Activated CD8-positive, alpha-beta memory T cell treated with anti-CD3 and anti-CD28 coated beads, Interleukin-2, amount 50 U/mL, for 1 hour (primary cell): ENCODE measurements around the gene IQSEC1.

Experiments
- DNase-seq: peaks from one replicate; pipeline ENCODE4 v3.0.0-alpha.2; 2020; ENCODE audit errors: extremely low read depth

The IQSEC1 gene

GRCh38 chr3:13016083-13016720 is 57.0 kb downstream of the IQSEC1 start:
- no peak for DNase-seq

- no peak for DNase-seq
Measured at GRCh38 chr3:13015286-13016082, 57.7 kb downstream of the IQSEC1 start.

DNA sequence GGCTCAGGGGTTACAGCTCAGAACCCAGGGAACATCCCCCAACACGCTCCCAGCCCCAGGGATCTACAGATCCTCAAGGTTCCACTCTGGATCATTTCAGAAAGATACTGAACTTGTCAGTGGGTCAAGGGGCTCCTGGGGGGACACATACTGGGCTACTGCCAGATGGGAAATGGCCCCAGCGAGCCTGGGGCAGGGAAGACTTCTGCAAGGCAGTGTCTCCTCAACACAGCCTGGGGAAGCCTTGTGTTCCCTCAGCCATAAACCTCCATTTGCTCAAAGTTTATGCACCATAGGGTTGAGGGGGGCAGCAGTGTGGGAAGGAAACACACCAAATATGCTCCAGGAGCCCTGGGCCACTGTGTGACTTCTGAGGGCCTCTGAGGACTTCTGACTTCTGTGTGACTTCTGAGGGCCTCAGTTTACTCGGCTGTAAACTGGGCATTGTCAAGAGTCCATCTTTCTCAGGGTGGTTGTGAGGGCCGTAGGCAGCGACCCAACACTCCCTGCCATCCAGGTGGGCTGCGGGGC is 58.4 kb downstream of the IQSEC1 start:
- DNase-seq, result no peak

- DNase-seq, result no peak
Measured at GRCh38 chr3:13013994-13014754, 59.1 kb downstream of the IQSEC1 start.

GRCh38 chr3:13013566-13013965 is 59.7 kb downstream of the IQSEC1 start:
- no peak for DNase-seq

- DNase-seq, result no peak
Measured at GRCh38 chr3:13013151-13013561, 60.1 kb downstream of the IQSEC1 start.

DNA sequence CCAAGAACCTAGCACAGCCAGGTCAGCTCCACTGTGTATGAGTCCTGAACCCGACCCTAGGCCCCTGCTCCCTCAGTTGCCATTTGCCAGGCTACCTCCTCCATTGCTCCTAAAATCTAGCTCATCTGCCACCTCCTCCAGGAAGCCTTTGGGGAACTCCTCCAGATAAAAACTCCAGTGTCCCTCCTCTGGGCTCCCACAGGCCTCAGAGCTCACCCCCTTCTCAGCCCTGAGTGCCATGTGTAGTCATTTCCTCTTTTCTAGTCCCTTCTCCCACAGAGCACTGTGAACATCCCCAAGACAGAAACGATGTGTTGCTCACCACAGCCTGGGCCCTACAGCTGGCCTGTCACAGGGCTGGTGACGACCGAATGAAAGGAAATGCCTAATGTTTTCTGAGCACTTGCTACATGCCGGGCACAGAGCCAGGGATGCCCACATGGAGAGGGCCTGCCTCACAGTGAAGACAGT is 61.0 kb downstream of the IQSEC1 start:
- DNase-seq, result no peak

DNA sequence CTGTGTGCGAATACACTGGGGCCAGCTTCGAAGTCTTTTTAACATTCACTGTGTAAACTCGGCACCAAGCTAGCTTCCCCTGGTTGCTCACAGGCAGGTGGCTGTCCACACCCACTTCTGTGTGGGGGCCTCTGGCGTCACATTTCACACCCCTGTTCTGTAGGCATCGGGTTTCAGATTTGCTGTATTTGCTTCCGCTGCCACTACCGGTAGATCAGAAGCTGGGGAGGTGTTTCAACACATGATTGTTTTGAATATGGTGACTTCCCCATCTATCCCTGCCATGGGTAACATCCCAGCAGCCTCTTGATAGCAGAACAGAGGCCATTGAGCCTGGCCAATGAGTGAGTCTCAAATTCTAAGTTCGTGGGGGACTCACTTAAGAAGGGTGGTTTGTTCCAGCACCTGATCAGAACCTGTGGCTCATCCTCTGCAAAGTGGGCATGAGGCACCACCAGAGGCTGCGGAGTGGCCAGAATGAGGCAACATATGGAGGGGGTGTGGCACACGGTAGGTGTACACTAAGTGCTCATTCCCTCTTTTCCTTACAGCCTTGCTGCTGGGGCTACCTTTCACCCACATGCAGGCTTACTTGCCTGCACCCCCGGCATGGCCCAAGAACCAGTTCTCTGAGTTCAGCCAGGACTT is 61.5 kb downstream of the IQSEC1 start:
- peak; percentile 71 for DNase-seq

- no peak for DNase-seq
Measured at GRCh38 chr3:13010780-13011572, 62.3 kb downstream of the IQSEC1 start.

GRCh38 chr3:13009946-13010315 is 63.3 kb downstream of the IQSEC1 start:
- no peak for DNase-seq

DNA sequence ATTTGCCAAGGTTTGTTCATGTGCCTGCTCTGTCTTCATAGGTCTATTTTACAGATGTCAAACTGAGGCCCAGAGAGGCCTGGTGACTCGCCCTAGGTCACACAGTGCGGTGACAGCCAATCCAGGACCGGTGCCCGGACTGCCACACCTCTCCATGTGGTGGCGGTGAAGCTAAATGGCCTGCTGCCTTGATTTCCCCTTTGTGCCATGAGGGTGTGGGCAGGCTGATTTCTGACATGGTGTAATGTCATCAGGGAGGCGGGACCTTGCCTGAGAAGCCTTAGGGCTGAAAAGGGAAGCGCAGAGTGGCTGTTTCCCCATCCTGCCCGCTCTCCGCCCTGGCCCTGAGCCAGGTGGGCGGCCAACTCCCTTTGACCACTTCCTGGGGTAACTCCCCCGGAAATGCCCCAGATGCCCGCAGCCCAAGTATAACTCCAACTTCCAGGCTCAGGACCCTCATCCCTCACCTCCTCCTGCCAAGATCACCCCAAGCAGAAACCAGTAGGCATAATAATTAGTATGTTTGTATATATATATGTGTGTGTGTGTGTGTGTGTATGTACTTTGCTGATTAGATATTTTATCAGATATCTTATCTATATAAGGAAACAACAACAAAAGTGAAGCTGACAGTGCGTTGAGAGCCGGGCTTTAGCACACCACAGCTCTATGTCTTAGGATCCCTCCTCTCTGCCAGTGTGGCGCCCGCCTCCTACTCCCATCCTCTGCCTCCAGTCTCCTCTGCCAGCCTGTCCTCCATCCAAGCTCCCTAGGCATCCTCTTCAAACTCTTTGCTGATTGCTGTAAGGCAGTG is 63.9 kb downstream of the IQSEC1 start:
- DNase-seq, result no peak

DNA sequence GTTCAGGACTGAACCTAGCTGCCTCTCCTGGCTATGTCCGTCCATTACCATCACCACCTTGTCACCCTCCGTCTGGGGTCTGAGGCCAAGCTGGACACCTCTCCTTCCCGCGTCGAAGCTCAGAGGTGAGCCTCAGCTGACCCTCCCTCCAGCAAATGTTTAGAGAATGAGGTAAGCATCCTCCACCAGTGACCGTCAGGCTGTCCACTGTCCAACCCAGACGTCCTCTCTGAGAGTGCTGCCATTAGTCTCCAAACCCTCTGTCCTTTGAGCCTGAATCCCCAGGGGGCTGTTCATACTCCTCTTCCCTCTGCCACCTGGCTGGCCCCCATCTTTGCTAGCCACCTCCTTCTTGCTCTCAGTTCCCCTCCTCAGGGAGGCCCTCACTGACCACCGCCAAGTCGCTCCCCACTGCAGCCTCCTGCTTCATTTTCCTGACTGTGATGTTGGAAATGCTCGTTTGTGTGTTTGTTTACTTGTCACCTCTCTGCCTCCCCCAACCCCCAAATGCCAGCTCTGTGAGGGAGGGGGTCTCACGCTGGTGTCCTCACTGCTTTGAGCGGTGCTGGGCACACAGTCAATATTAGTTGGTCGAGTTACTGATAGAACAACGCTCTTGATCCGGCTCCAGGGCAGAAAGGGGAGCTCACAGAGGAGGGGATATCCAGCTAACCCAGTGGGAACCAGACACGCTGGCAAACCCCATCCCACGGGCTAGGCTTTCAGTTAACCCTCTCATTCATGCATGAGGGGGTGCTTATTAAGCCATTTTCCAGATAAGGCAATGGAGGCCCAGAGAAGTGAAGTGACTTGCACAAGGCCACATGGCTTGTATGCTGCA is 64.9 kb downstream of the IQSEC1 start:
- no peak for DNase-seq

- no peak for DNase-seq
Measured at GRCh38 chr3:13007251-13007941, 65.8 kb downstream of the IQSEC1 start.

GRCh38 chr3:13006216-13006990 is 66.8 kb downstream of the IQSEC1 start:
- DNase-seq, result no peak

DNA sequence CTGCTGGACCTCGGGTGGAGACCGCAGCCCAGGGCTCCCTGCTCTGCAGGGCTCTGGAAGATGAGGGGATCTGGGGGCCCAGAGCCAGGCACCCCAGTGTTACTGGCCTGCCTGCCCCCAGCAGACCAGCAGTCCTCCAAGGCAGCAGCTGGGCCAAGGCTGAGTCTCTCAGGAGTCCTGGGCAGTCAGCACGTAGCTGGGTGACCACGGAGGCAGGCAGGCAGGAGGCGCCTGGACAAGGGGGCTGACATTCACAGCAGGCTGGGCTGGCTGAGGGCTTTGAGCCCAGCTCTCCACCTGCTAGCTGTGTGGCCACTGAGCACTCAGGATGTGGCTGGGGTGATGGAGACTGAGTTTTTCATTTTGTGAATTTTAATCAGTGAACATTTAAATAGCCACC is 67.9 kb downstream of the IQSEC1 start:
- no peak for DNase-seq

DNA sequence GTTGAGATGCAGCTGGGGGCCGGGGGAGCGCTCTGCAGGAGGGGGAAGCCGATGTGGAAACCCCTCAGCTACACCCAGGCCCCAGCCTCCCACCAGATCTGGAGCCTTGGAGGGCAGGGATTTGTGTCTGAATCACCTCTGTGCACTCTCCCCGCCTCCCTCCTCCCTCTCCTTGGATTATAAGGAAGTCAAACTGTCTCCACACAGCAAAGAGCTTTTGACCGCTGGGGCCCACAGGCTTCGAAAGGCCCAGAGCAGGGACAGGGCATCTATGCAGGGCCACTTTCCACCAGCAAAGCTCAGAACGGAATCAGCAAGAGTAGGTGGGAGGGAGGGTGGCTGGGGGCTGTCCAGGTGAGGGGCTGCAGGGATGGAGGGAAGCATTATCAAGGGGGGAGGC is 68.9 kb downstream of the IQSEC1 start:
- no peak for DNase-seq

- no peak for DNase-seq
Measured at GRCh38 chr3:13003608-13004007, 69.6 kb downstream of the IQSEC1 start.
